ENCODE measurements around the gene PRRT4. TPM values are rescaled to one million over a fixed set of nuclear protein-coding genes. Genes with fewer than 3 reads are reported as not detected.

PRRT4 gene
- total RNA-seq, 6 experiments from 2014 or later, result not detected

DNA sequence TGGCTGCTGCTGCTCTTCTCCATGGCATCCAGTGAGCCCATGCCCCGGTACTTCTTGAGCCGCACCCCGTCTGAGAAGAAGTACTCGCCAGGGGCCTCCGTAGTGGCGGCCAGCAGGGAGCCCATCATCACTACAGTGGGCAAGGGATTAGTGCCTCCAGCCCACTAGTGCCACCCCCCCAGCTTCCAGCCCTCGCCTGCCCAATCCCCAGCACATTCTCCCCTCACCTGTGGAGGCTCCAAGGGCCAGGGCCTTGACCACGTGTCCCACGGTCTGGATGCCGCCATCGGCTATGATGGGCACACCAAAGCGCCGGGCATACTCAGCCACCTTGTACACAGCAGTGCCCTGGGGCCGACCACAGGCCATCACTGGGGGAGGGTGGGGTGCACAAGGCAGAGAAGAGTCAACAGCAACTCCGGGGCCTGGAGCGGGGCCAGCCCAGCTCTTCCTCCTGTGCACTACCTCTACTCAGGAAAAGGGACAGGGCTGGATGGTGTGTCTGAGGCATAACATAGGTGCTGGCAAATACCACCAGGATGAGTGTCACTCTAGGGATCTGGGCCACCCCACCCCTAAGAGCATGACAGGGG lies 33.5 kb upstream of the PRRT4 start:
- DNase-seq, result no peak
- Mint-ChIP-seq H3K4me1 (ENCODE audit: low read depth) (no peaks in the 10 kb centered on the region), H3K4me3 (no peak overlapping the region), H3K27me3 (ENCODE audit: insufficient read depth) (peaks cover 2% of the 10 kb centered on the region; the same call in 1 of the 2 replicates), H3K27ac (no peak overlapping the region), H3K36me3 (ENCODE audit: low read depth) (peaks cover 15% of the 10 kb centered on the region; the same call in 1 of the 2 replicates), H3K9me3 (no peaks in the 10 kb centered on the region)
- TF ChIP-seq, protein P1, sequence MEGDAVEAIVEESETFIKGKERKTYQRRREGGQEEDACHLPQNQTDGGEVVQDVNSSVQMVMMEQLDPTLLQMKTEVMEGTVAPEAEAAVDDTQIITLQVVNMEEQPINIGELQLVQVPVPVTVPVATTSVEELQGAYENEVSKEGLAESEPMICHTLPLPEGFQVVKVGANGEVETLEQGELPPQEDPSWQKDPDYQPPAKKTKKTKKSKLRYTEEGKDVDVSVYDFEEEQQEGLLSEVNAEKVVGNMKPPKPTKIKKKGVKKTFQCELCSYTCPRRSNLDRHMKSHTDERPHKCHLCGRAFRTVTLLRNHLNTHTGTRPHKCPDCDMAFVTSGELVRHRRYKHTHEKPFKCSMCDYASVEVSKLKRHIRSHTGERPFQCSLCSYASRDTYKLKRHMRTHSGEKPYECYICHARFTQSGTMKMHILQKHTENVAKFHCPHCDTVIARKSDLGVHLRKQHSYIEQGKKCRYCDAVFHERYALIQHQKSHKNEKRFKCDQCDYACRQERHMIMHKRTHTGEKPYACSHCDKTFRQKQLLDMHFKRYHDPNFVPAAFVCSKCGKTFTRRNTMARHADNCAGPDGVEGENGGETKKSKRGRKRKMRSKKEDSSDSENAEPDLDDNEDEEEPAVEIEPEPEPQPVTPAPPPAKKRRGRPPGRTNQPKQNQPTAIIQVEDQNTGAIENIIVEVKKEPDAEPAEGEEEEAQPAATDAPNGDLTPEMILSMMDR (IDR thresholded peaks at IDR 0.05), result no peak

DNA sequence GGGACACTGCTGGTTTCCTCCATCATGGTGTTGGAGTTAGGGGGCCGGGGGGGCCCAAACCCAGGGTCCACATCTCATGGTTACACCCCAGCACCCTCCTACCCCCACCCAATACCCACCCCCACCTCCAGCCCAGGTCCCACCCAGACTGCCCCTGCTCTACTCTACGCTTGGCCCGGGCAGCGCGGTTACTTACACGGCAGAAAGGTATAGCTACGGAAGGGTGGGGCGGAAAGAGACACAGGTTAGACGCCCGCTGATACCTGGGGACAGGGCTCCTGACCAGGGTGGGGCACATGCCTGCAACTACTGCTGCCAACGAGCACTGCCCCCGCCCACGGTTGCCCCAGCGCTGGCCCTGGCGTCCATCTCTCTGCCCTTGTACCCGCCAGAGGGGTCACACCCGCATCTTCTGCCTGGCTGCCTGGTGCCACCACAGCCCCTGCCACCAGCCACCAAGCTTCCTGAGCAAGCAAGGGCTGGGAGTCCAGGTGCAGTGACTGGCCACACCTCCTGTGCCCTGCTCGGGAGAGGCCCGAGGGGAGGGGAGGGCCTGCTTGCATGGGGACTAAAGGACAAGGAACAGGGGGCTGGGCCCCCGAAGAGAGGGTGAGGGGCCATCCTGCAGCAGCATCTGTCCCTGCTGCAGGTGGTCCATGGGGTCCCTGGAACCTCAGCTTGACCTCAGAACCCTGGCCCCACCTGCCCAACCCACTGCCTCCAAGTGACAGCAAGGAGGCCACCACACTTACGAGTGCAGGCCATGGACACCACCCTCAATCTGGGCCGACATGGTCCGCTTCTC lies 32.2 kb upstream of the PRRT4 start:
- no peaks in the 10 kb centered on the region for H3K9me3 Mint-ChIP-seq
- TF ChIP-seq, protein P1 (IDR thresholded peaks at IDR 0.05), result no peak

DNA sequence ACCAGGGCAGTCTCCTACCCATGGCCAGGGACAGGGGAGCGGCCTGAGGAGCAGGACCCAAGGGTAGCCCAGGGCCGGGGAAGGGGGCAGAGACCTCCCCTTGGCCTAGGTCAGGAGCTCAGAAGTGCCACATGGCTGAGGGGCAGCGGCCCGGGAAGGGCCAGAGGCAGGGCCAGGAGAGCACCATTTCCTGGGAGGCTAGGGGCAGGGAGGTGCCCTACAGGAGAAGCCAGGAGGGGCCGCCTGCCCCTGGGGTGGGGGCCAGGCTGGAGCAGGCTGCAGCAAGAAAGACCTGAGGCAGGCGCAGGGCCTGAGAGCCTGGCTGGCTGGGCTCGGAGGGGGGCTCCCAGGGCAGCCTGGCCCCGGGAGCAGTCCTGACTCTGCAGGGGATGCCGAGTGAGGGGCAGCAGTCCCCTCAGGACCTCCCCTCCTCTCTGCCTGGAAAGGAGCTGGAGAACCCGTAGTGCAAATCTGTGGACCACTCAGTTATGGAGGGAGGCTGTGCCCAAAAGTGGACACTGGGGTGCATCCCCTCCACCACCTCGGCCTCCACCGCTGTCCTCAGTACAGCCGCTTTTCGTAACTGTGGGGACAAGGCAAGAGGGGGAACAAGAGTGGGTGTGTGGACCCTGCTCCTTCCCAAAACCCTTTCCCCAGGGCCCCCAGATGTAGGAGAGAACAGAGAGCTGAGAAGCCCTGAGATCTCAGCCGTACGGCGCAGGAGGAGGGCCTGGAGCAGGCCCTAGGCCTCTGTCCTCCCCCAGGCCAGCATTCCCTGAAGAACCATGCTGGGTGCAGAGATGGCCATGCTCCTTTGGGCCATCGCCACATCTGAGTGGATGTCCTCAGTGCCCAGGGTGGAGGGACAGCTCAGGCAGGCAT lies 31.2 kb upstream of the PRRT4 start:
- TF ChIP-seq, protein P1 (IDR thresholded peaks at IDR 0.05), result no peak
- Mint-ChIP-seq H3K4me3 (no peak overlapping the region), H3K27ac (no peak overlapping the region; the same call in 1 of the 2 replicates), H3K9me3 (no peaks in the 10 kb centered on the region), H3K36me3 (ENCODE audit: low read depth) (0 out of 2 replicates have a peak, but pooled peaks cover 6% of the 10 kb centered on the region), H3K4me1 (ENCODE audit: low read depth) (peaks cover 1% of the 10 kb centered on the region), H3K27me3 (ENCODE audit: insufficient read depth) (peaks cover 5% of the 10 kb centered on the region)
- DNase-seq, result no peak

More for the DNA sequence above, 32.2 kb upstream of the PRRT4 start:
- H3K4me3 Mint-ChIP-seq, result no peak overlapping the region
- peaks cover 2% of the 10 kb centered on the region; the same call in 1 of the 2 replicates for H3K27me3 Mint-ChIP-seq (ENCODE audit: insufficient read depth)
- no peak for DNase-seq
- H3K36me3 Mint-ChIP-seq (ENCODE audit: low read depth), result peaks cover 15% of the 10 kb centered on the region; the same call in 1 of the 2 replicates
- H3K27ac Mint-ChIP-seq, result no peak overlapping the region
- H3K4me1 Mint-ChIP-seq (ENCODE audit: low read depth), result no peaks in the 10 kb centered on the region

DNA sequence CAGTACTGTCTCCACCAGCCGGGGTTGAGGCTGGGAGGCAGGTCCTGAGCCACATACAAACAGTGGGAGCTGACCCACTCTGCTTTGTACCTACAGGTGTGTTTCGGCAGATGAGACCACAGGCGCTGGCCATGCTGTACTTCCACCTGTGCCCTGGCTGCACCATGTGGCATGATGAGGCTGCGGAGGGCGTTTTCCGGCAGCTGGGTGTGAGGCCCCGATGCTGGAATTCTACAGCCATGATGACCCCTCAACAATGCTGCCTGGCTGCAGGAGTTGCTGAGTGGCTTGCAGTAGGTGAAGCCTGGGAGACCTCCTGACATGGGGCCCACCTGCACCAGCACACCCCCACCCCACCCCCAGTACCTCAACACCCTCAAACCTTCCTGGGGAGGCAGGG lies 30.3 kb upstream of the PRRT4 start:
- no peak overlapping the region for H3K4me3 Mint-ChIP-seq
- H3K27me3 Mint-ChIP-seq (ENCODE audit: insufficient read depth), result peaks cover 5% of the 10 kb centered on the region
- no peak overlapping the region for H3K27ac Mint-ChIP-seq
- peaks cover 5% of the 10 kb centered on the region for H3K4me1 Mint-ChIP-seq (ENCODE audit: low read depth)
- TF ChIP-seq, protein P1 (IDR thresholded peaks at IDR 0.05), result no peak
- H3K36me3 Mint-ChIP-seq (ENCODE audit: low read depth), result 0 out of 2 replicates have a peak, but pooled peaks cover 2% of the 10 kb centered on the region
- no peaks in the 10 kb centered on the region for H3K9me3 Mint-ChIP-seq
- no peak for DNase-seq

DNA sequence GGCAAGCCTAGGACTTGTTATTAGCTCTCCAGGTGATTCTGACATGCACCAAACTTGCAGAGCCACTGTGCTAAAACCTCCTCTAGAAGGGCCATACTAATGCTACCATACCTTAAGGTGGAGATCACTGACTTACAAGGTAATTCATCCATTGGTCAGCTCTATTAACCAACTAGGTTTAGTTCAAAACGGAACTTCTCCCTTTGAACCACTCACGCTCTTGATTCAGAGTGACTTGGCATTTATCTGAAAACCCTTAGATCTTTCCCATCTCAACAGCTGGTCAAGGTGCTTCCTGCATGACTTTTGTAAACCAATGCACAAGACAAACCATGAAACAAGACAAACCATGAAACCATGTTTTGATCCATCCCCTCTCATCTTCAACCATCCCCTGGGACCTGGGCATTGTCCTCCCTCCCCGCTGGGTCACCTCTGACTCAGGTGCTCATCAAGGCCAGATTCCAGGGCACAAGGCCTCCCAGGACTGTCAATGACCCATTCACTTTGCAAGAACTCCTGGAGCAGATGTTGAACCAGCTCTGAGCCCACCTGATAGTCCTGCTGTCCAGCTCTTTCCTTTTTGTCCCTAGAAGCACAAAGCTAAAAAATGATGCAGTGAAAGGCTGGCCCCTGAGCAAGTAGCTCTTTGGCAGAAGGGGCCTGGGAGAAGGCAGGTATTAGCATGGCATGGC lies 29.5 kb upstream of the PRRT4 start:
- H3K27me3 Mint-ChIP-seq (ENCODE audit: insufficient read depth), result peaks cover 5% of the 10 kb centered on the region
- no peaks in the 10 kb centered on the region for H3K9me3 Mint-ChIP-seq
- TF ChIP-seq, protein P1 (IDR thresholded peaks at IDR 0.05), result no peak
- H3K4me1 Mint-ChIP-seq (ENCODE audit: low read depth), result peaks cover 5% of the 10 kb centered on the region
- H3K27ac Mint-ChIP-seq, result no peak overlapping the region
- DNase-seq, result no peak
- no peak overlapping the region; the same call in 1 of the 2 replicates for H3K4me3 Mint-ChIP-seq
- no peaks in the 10 kb centered on the region for H3K36me3 Mint-ChIP-seq (ENCODE audit: low read depth)
